ENCODE measurements around the gene REEP6.
"Not testable (repeated sequence)": the region's sequence is repeated elsewhere in the genome, so short reads cannot be mapped to it uniquely, and the experiment has no call there.

The REEP6 gene

DNA sequence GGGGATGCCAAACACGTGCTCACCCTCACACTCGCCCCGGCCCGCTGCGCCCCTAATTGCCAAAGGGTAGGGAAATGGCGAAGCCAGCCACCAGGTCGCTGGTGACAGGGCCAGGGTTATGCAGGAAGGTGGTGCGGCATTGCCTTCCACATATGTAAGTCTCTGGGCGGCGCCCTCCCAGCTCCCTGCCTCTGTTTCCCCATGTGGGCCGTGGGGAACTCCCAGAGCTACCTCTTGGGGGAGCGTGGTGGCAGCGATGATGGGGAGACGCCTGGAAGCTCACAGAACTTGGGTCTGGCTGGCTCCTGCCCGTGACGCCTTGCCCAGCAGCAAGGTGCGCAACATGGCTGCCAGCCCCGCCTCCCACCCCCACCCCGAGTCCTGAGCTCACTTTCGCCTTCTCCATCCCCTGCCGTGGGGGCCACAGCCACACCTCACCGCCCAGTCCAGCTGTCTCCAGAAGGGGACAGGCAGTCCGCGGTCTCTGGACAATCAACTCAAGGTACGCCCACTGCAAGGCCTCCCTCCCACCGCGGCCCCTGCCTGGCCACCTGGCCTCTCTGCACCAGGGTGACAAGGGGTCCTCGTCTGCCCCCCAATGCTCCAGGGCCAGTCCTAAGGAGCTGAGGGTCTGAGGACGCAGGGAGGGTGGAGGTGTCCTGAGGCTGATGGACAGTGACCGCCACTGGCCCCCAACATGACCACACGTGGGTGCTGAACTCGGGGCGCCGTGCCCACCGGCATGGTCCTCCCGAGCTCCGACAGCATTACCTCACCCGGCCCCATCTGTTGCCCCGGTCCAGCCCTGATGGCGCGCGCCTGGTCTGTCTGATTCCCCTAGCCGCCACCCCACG lies 18.5 kb upstream of the REEP6 start:
- no peak for DNase-seq (ENCODE audit: low read depth in 2 of 2)

DNA sequence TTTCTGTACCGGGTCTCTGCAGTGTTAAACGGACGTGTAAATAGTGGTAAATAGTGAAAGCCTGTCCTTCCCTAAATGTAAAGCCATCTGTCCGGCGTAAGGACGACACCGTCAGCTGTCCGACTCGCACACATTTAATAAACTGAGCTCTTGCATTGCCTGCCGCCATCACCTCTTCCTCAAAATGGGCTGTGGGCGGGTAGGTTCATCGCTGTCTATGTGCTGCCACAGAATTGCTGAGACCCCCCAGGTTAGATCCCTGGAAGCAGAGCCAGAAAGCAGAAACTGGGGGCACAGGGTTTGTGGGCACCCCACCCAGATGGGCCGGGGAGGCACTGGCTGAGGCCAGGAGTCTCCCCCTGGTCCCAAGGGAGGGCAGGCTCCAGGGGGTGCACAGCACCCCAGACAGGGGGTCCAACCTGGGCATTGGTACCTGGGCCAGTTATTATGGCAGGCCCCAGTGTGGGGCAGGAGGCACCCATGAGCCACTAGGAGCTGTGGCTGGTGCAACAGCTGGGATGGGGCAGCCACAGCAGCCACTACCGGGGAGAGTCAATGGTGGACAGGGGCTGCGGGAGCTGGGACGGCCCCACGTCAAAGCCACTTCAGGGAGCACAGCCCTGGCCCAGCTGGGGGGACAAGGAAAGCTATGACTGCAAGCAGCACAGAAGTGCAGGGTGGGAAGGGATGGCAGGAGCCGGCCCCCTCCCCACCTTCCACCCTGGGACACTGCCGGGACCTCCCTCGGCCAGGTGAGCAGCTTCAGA lies 17.7 kb upstream of the REEP6 start:
- no peak for DNase-seq (ENCODE audit: low read depth in 2 of 2)

DNA sequence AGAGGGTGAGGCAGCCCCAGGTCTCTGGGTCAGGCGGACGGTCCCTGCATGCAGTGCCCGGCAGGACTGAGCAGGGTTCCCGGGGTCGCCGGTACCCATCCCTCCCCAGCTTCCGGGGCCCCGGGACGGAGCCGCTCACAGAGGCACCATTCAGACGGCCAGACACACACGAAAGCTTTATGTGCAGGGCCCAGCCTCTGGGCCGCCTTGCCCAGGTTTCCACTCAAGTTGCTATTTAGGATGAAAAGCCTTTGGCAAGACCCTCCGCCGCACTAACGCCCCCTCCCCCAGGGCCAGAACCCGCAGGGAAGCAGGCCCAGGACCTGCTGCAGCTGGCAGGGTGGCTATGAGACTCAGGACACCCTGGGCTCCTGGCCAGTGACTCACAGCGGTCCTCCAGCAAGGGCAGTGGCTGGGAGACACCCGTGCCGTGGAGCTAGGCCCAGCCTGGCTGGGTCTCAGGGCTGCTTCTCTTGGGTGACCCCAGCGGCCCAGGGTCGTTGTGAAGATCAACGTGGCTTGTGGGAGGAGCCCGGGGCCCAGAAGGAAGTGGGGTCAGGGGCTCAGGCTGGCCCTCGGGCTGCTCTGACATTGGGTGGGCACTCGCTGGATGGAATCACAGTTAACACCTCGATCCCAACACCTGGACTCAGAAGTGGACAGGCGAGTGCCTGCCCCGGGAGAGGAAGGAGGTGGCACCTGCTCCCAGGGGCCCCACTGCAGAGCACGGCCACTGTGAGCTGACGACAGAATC lies 16.8 kb upstream of the REEP6 start:
- no peak for DNase-seq (ENCODE audit: low read depth in 2 of 2)

- DNase-seq (ENCODE audit: low read depth in 2 of 2): no peak
Observed at GRCh38 chr19:1474765-1475351, 16.1 kb upstream of the REEP6 start.

GRCh38 chr19:1475751-1476437 lies 15.1 kb upstream of the REEP6 start:
- DNase-seq (ENCODE audit: low read depth in 2 of 2): no peak

GRCh38 chr19:1477056-1477455 lies 13.9 kb upstream of the REEP6 start:
- DNase-seq (ENCODE audit: low read depth in 2 of 2): not testable (repeated sequence)

- DNase-seq (ENCODE audit: low read depth in 2 of 2): peak; percentile 75 to 82
Observed at GRCh38 chr19:1478934-1479707, 11.9 kb upstream of the REEP6 start, which contains the start of gene C19orf25. TSS of gene C19orf25 (minus strand) at chr19:1479215. CDS start at chr19:1478903, 312 bp downstream.

DNA sequence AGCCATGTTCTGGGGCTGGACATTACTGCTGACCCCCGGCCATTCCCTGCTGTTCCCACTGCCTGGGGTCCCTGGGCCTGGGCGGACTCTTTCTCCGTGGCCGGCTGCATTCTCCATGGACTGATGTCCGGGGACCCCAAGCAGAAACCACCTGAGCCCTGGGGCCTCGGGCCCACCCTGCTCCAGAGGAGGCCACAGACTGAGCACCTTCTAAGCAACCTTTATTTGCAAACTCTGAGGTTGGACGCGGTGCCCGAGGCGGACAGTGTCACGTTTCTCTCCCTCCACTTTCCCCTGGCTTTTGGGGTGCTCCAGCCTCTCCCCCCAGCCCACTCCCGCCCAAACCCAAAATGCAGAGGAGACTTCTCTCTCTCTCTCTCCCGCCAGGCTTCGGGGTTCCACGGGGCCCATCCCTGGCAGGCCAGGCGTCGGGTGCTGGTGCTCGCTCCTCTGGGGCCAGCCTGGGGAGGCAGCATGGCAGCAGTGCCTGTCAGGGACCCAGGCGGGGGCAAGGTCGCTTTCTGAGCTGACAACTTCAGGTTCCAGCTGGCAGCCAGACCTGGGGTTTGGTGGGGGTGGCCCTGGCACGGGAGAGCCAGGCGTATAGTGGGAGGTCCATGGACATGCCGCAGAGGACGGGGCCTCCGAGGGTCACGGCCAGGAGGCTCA lies 9.6 kb upstream of the REEP6 start:
- no peak for DNase-seq (ENCODE audit: low read depth in 2 of 2)

- DNase-seq (ENCODE audit: low read depth in 2 of 2): no peak
Observed at GRCh38 chr19:1481893-1482360, 9.1 kb upstream of the REEP6 start.

DNA sequence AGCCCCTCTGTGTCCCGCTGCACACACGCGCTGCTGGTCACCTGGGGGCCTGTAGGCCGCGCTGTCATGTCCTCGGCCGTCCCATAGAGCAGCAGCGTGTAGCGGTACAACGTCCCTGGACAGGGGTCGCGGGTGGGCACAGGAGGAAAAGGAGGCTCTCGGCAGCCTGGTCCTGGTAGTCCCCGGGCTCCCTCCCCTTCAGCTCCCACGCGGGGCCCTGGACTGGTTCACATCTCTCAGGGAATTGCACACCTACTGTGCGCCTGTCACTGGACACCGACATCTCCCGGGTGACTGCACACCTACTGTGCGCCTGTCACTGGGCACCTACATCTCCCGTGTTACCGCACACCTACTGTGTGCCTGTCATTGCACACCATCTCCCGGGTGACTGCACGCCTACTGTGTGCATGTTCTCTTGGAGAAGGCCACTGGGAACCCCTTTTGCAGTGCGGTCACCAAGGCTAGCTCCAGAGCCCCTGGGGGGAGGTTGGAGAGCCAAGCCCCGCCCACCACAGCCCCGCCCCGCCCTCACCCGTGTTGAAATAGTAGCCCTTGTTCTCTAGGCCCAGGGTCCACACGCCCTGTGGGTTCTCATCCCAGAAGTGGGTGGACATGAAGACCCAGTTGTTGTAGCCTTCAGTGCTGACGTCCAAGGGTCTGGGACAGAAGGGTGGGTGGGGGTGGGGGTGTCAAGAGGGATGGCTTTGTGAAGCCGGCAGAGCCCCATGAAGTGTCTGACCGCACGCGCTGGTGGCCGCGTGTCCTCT lies 8.4 kb upstream of the REEP6 start:
- DNase-seq (ENCODE audit: low read depth in 2 of 2): no peak

DNA sequence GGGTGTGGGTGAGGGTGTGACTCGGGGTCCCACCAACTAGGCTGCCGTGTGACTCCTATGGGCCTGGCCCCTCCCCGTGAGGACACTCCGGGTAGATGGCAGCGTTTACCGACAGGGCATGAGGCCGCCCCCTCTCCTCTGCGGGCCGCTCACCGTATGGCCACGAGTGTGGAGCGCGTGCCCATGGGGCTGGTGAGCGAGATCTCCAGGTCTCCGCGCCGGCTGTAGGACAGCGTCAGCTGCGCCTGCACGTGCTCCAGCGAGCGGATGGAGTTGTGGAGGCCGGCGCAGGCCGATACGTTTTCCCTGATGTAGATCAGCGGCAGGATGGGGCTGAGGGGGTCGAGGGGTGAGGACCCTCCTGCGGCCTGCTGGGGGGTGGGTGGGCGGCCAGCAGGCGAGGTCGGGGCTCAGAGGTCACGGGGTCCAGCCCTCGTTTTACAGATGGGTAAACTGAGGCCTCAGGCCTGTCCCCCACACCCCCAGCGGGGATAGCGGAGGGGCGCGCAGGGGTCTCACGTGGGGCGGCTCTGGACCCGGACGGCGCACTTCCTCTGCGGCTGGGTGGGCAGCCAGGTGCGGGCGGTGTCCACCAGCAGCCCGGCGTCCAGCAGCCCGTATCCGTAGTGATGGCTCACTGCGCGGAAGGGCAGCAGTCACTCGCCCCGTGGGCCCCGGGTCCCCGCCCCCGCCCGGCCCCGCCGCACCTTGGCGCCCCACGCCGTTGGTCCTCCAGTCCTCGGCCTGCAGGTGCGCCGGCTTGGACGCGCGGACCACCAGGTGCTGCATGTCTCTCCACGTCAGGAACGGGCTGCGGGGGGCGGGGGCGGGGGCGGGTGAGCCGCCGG lies 7.6 kb upstream of the REEP6 start:
- no peak for DNase-seq (ENCODE audit: low read depth in 2 of 2)

- no peak for DNase-seq (ENCODE audit: low read depth in 2 of 2)
Observed at GRCh38 chr19:1483979-1484428, 7.0 kb upstream of the REEP6 start.

DNA sequence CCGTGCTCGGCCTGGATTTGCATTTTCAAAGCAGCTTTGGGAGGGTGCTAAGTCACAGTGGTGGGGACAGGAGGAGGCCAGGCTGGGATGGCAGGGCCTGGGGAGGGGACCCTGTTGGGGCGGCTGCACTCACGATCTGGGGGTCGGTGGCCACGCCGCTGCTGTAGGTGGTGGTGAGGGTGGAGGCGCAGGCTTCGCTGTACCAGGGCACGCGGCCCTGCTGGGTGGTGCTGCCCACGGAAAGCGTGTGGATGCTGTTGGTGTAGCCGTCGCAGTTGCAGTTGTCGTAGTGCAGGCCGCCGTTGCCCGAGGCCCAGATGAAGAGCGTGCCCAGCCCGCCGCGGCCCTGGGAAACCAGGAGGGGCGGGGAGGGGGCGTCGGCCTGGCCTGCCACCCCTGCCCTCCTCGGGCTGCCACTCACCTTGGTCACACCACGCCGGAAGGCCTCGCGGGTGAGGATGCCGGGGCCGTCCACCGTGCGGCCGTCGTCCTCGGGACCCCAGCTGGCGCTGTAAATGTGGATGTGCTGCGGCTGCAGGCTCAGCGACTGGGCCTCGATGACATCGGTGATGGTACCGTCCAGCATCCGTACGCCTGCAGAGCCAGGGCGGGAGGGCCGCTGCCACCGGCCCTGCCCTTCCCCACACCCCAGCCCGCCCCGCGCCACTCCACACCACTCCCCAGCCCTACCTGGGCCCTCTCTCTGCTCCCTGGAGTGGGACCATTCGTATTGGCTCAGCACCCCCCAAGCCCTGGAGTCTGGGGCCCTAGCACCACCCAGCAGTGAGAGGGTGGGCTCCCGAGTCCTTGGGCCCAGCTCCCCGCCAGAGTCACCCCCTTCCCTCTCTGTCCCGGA lies 4.0 kb upstream of the REEP6 start:
- DNase-seq (ENCODE audit: low read depth in 2 of 2): no peak

GRCh38 chr19:1487576-1488281 lies 3.3 kb upstream of the REEP6 start:
- DNase-seq (ENCODE audit: low read depth in 2 of 2): no peak

DNA sequence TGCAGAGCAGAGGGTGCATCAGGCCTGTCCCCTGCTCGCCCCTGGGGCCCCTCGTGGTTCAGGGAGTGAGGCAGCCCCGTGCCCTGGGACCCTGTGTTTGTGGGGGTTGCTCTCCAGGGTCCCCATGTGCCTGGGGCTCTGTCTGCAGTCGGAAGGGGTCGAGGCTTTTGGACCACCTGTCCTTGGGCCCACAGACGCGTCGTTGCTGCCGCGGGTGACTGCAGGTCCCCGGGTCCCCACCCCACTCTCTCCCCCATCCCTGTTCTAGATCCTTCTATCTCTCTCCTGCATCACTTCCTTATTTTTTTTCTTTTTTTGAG lies 2.7 kb upstream of the REEP6 start:
- no peak for DNase-seq (ENCODE audit: low read depth in 2 of 2)

GRCh38 chr19:1489463-1490310 lies 1.3 kb upstream of the REEP6 start:
- no peak for DNase-seq (ENCODE audit: low read depth in 2 of 2)

Data from fibroblast of skin of left biceps (primary cell).